RPMI8226 (cell line): Measurements from ENCODE around the gene ZNF385C.
"Not testable (repeated sequence)": the region's sequence is repeated elsewhere in the genome, so short reads cannot be mapped to it uniquely, and the experiment has no call there.

Source experiments
- DNase-seq: peaks from one replicate; pipeline ENCODE4 v3.0.0-alpha.2; 2015

The ZNF385C gene, protein sequence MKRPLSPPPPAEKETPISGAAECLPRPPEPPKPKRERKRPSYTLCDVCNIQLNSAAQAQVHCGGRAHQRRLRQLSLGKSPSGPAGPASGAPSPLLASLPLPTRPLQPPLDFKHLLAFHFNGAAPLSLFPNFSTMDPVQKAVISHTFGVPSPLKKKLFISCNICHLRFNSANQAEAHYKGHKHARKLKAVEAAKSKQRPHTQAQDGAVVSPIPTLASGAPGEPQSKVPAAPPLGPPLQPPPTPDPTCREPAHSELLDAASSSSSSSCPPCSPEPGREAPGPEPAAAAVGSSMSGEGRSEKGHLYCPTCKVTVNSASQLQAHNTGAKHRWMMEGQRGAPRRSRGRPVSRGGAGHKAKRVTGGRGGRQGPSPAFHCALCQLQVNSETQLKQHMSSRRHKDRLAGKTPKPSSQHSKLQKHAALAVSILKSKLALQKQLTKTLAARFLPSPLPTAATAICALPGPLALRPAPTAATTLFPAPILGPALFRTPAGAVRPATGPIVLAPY

DNA sequence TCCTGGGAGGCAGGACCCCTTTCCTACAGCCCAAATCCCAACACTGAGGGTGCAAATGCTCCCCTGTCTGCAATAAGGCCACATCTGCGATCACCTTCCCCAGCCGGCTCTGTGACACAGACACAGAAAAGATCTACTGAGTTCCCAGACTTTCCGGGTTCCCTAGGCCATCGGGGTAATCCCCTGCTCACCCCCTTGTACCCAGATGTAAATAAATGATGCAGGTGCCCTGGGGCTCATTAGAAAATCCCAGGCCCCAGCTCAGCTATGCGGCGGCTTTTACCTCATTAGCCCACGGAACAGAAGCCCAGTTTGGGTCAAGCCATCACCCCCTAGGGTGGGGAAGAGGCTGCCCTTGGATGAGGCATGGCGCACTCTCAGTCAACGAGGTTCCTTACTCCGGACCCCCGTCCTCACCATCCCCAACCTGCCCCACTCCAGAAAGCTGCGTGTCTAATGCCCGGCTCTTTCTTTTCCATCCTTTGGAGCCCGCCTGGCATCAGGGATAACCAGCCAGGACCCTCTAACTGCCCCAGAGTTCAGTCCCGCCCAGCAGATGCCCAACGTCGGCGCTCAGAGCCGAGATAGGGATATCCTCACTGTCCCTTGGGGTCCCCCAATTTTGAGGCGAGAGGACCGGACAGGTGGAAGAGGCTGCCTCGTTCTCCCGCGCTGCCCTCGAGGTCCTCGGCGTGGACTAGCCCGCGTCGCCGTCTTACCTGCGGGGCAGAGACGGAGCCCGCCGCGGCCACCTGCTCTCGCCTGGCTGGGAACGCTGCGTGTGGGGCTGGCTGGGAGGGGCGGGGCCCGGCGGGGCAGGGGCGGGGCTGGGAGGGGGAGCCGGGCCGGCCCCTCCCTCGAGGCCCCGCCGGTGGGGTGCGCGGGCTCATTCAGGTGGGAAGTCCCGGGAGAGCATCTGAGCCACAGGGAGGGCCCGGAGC lies at the start of gene ZNF385C:
Gene ZNF385C (minus strand): TSS at position 783 of the 941 bp plus-strand sequence. CDS start 35,417 bp downstream, outside the sequence.
- peak; percentile 45 for DNase-seq

DNA sequence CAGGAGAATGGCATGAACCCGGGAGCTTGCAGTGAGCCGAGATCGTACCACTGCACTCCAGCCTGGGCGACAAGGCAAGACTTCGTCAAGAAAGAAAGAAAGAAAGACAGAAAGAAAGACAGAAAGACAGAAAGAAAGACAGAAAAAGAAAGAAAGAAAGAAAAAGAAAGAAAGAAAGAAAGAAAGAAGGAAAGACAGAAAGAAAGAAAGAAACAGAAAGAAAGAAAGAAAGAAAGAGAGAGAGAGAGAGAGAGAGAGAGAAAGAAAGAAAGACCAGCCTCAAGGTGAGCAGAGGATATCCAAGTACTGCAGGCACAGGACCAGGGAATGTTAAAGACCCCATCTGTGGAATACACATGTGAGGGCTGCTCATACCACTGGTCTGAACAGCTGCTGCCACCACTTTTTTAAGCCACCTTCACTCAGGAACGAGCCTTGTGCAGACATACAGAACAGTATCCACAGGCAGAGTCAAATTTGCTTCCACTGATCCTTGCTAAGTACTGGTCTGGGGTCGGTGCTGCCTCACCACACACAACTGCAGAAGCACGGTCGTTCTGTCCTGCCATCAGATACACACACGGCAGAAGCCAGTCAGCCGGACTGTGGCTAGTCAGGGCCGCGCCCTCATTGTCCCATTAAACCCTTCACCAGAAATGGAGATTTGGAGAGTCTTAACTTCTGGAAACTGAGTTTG lies 48.8 kb upstream of the ZNF385C start:
- DNase-seq = no peak

DNA sequence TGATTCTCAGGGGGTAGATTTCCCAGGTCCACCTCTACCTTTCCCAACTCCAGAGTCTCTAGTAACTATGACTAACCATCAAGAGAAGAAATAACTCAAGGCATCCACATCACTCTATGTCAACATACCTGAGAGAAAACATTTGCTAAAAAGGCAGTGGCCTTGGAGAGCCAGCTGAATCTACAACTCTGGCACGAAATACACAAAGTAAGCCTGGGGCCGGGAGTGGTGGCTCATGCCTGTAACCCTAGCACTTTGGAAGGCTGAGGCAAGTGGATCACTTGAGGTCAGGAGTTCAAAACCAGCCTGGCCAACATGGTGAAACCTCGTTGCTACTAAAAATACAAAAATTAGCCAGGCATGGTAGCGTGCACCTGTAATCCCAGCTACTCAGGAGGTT lies 44.9 kb upstream of the ZNF385C start:
- not testable (repeated sequence) for DNase-seq

DNA sequence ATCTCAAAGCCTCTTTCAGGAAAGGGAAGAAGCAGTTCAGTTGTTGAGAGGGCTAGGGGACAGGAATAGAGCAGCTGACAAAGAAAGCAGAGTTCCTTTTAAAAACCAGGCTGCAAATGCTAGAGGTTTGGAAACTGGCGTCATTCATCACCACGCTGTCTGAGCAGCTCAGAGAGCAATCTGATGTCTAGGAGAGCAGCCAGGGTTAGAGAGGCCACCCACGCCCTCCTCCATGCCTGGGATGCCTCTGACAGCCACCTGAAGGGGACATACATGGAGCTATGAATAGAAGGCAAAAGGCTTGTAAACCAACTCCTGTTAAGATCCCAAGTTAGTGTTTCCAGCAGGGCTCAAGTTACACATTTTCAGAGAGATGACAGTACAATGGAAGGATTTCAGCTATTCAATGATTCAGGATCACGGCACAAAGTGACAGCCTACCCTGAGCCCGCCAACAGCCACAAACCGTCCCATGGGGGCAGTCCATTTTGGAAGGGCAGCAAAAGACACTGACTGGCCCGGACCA lies 44.2 kb upstream of the ZNF385C start:
- no peak for DNase-seq

DNA sequence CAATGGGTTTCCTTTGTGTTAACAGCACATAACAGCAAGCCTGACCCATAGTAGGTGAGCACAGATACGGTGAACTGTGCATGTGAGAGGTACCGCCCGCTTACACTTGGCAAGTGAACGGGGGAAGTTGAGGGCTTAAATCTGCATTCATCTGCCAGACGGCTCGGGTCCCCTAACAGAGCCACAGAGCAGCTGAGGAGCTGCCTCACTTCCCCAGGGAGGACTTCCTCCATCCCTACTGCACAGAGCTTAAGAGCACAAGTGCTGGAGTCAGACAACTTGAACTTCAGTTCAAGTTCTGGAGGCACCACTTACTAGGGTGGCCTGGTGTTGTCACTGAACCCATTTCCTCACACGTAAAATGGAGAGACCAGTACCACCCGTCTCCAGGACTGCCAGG lies 43.1 kb upstream of the ZNF385C start:
- DNase-seq = no peak

DNA sequence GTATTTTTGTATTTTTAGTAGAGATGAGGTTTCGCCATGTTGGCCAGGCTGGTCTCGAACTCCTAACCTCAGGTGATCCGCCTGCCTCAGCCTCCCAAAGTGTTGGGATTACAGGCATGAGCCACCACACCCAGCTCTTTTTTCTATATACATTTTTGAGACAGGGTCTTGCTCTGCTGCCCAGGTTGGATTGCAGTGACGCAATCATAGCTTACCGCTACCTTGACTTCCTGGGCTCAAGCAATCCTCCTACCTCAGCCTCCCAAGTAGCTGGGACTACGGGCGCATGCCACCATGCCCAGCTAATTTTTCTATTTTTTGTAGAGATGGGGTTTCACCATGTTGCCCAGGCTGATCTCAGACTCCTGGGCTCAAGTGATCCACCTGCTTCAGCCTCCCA lies 42.4 kb upstream of the ZNF385C start:
- not testable (repeated sequence) for DNase-seq

DNA sequence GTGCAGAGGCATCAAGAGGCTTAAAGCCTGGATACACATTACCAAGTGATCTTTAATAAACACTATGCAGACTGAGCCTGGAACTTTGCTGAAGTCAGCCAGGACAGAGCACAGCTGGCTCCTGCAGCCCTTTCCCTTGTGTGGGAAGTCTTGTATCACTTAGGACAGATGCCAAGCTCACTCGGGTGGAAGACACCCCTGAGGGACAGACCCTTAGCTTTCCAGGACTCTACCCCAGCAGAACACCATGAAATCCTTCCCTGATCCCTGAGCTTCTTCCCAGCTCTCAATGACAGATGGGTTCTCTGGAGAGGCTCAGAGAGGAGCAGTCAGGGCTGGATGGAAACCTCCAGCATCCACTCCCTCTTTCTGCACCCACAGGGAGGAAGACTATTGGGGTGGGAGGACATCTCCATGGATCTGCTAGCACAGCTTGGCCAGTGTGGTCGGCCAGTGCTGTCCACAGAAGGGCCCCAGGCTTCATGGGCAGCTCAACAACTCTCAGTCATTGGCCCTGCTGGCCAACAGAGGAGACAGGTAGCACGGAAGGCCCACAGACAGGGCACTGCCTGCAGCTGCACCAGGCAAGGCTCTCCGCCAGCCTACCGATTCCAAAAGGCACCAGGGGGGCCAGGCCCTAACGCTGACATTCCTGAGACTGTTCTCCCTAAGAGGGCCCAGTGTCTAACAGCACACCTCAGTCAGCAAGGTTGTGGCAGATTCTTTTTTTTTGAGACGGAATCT lies 40.6 kb upstream of the ZNF385C start:
- no peak for DNase-seq

DNA sequence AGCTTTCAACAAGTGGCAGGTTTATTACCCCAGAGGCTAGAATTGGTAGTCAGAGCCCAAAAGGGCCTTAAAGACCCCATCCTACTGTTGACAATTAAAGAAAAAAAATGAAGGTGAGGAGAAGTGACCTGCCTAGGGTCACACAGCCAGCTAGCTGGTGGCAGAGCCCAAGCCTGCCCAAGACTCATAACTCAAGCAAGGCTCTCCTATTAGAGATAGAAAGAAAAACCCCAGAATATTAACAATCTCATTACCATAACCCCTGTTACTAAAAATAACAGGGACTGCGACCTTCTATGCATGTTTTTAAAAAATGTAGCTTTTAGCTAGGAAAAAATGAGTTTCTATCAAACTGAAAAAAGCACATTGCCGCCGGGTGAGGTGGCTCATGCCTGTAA lies 38.4 kb upstream of the ZNF385C start:
- no peak for DNase-seq

DNA sequence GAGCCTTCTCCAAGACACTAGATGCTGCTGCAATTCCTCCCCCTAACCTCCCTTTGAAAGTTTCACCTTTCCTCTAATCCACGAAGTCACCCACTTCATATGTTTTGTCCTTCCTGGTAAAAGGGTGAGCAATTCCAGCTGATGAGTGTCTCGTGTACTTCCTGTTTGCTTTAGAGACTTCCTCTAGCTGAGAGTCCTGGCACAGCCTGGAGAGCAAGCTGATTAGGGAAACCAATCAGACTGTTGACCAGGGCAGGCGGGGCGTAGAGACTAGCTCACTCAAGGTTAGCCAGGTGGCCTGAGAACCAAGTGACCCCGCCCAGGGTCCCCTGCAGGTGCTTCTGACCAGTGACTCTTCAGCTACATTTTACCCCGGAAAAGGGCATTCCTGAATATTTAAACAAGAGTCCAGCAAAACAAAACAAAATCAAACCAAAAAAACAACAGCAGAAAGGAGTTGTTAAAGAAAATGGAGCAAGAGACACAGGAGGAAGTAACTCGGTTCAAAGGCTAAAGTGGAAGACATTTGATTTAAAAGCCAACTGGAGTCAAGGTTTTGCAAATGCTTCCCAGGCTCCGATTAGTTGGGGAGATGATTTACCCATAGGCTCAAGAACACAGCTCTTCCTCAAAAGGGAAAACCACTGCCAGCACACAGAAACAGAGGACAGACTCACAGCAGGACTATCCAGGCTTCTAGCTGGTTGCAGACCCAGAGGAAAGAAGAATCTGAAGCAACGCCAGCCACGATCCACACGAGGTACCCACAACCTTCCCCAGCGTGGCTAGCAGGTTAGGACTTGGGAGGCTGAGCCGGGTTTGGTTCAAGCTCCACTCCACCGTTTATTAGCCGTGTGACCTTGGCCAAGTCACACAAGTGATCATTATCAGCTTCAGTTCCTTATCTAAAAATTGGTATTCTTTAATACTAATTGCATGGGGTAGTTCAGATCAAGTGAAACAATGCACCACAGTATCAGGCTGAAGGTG lies 37.7 kb upstream of the ZNF385C start:
- DNase-seq = peak; percentile 19

DNA sequence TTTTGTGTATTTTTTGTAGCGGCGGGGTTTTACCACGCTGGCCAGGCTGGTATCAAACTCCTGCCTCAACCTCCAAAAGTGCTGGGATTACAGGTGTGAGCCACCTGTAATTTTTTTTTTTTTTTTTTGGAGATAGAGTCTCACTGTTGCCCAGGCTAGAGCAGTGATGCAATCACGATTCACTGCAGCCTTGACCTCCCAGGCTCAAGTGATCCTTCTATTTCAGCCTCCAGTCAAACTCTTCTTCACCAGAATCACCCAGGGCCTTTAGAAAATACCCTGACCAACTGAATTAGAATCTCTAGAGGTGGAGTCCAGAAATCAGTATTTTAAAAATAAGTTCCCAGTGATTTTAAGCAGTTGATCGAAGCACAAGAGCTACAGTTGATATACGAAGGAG lies 36.9 kb upstream of the ZNF385C start:
- DNase-seq = no peak

DNA sequence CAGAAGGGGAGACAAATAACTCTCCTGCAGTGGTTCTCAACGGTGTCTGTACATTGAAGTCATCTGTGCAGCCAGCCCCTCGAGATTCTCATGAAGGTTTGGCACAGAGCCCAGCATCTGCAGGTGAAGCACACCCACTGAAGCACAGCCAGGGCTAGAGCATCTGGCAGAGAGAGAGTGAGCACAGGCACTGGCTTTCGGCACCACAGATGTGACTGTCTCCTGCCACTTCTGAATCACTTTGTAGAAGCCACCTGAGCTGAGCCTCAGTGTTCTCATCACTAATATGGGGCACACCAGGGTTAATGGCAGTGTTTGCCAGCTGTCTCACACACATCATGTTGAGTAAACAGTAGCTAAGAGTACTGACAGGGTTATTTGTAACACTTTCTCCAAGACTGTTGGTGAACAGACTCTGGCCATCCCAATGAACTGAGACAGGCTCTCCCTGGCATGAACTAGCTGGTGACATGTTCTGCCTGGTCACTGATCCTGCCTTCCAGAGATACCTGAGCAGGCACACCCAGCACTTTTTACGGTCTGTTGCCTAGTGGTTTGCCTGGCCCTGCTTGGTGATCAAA lies 35.3 kb upstream of the ZNF385C start:
- peak; percentile 93 for DNase-seq

DNA sequence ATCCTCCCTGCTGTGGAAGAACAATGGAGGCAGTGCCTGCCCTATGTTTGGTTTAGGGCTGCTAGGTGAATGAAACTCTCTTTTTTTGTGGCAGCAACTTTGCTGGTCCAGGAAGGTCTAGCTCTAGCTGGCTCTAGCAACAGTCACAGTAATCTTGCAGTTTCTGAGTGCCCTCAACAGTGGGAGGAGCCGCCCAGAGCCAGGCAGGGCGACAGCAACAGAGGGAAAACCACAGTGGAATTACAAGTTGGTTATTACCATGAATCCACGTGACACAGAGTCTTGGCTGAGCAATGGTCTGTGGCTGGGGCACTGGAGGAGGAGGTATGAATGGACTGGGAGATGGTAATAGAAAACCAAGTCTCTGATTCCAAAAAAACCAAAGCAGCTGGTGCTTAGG lies 34.7 kb upstream of the ZNF385C start:
- peak; percentile 58 for DNase-seq

DNA sequence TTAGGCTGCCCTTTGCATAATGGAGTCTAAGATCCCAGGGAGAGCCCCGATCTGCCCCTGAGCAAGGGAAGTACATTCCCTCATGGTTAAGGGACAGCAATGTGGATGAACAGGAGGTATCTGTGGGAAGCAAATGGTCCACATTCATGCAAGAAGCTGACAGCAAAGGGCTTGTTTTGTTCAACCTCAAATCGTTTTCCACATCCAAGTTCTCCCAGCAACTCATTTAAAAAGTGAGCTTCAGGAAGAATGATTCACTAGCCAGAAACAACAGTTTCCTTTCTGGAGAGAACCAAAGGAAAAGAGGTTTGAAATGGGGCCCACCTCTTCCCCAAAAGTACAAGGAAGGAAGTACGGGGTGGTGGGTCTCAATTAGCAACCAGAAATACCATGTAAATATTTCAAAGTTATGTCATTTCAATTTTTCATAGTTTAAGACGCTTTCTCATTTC lies 33.7 kb upstream of the ZNF385C start:
- no peak for DNase-seq

DNA sequence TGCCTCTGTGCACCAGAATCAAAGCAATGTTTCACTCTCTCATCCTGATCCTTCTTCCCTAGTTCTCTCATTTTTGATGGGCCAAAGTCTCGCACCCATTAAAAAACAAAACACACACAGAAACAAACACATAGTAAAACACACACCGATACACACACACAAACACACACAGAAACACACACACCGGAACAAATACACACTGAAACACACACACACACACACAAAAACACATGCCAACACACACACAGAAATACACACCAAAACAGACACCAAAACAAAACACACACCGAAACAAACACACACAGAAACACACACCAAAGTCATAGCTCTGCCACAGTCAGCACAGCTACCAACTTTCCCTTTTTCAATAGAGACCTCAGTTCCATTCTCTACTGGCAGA lies 33.0 kb upstream of the ZNF385C start:
- DNase-seq = no peak

DNA sequence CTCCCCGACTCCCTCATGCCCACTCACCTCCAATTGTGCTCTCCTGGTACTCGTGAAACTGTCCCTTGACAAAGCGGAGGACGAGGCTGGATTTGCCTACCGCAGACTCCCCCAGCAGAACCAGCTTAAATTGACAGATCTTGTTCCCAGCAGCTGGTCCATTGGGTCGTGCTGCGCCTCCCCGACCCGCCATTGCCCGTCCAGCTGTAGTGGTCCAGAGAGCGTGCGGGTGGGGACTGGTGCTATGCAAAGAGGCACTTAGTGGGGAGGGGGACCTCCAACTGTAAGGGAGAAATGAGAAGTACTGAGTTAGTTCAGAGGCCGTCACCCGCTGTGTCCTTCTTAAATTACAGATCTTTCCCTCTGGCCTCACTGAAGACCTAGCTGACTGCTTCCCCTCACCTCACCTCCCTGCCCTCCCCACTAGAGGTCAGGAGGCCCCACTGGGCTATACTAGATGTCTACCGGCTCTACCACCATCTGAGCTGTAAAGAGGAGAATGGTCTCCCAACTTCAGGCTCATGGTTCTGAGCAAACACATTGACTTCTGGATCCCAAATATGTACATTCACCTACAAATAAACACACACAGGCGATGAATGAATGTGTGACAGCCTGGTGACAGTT lies 32.1 kb upstream of the ZNF385C start:
- no peak for DNase-seq

DNA sequence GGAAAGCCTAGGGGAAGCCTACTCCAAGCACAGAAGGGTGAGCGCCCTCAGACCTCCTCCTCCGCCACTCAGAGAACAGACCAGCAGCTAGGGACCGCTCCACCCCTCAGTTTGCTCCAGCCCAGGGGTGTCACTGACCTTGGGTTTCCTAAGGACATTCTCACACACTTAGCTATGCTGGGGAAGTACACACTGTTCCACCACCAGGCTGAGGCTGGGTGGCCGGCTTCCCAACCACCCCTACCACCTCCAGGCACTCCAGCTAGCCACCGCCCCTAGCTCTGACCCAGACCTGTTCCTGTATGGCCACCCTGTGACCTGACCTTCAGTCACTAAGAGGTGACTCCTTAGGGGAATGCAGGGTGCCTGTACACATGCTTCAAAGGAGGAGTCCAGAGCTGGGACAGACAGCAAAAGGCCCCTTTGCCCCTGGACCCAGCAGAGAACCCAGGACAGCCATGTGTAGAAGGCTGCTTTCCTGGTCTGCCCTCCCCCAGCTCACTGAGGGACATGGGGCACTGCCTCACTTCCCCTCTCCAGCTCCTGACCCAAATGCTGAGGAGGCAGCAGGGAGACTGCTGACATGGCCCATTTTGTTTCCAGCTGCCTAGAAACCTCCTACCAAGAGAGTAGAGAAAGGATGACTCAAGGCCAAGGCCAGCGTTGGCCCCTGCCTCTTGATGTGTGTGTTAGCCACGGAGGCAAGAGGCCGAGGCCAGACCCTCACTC lies 31.0 kb upstream of the ZNF385C start:
- peak; percentile 66 for DNase-seq

DNA sequence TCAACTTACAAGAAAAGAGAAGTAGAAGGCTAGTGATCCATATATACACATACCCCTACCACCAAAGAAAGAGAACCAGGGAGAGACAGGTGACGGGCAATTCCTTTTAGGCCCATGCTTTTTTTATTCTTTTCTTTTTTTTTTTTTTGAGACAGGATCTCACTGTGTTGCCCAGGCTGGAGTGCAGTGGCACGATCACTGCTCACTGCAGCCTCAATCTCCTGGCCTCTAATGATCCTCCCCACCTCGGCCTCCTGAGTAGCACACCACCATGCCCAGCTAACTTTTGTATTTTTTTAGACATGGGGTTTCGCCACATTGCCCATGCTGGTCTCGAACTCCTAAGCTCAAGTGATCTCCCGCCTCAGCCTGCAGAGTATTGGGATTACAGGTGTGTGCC lies 29.1 kb upstream of the ZNF385C start:
- DNase-seq = no peak

DNA sequence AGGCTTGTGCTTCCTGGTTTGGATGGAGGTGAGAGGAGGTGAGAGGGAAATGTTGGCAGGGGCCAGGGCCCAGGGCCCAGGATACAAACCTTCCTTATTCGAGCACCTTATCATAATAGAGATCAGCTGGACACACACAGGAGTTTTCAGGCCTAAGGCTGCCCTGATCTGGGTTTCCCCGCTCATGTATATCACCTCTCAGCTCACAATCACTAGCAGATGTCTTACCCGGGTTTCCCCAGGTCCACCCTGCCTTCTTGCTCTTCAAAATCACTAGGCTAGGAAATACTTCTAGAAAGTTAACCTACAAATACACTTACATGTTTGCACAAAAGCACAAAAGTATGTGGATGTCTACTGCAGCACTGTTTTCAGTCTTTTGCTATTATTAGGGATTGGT lies 28.6 kb upstream of the ZNF385C start:
- no peak for DNase-seq

DNA sequence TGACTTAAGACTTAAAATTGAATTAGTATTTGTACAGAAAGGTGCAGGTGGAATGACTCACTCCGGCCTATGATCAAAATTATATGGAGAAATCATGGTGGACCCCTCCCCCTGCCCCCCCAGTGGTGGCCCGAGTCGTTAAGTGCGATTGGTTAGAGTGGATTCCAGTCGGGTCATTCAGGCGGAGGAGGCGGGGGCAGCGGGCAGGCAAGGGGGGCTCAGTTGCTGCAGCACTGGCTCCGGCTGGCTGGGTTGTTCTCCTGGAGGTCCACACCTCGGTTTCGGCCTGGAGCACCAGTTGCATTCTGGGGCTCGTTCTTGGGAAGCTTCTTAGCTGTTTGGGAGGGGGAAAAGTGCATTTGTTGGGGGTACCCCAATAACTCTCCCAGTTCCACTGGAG lies 27.3 kb upstream of the ZNF385C start:
- no peak for DNase-seq
